GM12864 (cell line): ENCODE data around the gene BATF.

Experiments
- DNase-seq: peaks from one replicate; pipeline ENCODE4 v3.0.0-alpha.2; 2011; ENCODE audit warnings: low read depth
- H3K4me3 ChIP-seq: 2 replicates; pipeline ENCODE4 v1.5.1; 2011; ENCODE audit warnings: mild to moderate bottlenecking, low read depth, low read length, control low read depth
- TF ChIP-seq, protein P1 (sequence below): IDR thresholded peaks from 2 replicates; pipeline ENCODE4 v1.5.1; 2011; ENCODE audit warnings: low read depth, mild to moderate bottlenecking, moderate library complexity, low read length, control low read depth, inconsistent platforms; ENCODE audit errors: missing control alignments

BATF gene

DNA sequence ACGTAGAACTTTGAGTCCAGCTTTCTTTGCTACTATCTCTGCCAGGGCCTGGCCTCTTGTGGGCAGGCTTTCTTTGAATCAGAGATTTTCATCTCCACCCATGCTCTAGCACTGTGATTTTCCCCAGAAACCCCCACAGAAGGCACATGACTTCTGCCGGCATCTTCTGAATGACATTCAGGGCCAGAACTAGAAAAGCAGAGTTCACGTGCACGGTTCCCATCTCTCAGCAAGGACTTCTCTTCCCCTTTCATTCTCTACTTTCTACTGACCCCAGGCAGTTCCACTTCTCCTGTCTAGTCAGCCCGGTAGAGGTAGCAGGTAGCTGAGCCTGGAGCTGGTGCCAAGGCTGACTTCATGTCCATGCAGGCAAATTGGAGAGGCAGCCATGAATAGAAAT, 26.9 kb downstream of the BATF start:
- DNase-seq = peak; percentile 68

GRCh38 chr14:75551021-75551420, 28.8 kb downstream of the BATF start:
- TF ChIP-seq, protein P1, sequence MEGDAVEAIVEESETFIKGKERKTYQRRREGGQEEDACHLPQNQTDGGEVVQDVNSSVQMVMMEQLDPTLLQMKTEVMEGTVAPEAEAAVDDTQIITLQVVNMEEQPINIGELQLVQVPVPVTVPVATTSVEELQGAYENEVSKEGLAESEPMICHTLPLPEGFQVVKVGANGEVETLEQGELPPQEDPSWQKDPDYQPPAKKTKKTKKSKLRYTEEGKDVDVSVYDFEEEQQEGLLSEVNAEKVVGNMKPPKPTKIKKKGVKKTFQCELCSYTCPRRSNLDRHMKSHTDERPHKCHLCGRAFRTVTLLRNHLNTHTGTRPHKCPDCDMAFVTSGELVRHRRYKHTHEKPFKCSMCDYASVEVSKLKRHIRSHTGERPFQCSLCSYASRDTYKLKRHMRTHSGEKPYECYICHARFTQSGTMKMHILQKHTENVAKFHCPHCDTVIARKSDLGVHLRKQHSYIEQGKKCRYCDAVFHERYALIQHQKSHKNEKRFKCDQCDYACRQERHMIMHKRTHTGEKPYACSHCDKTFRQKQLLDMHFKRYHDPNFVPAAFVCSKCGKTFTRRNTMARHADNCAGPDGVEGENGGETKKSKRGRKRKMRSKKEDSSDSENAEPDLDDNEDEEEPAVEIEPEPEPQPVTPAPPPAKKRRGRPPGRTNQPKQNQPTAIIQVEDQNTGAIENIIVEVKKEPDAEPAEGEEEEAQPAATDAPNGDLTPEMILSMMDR = no peak
- H3K4me3 ChIP-seq = no peak overlapping the region
- DNase-seq = no peak

More for the DNA sequence above, 26.9 kb downstream of the BATF start:
- H3K4me3 ChIP-seq = no peak overlapping the region
- TF ChIP-seq, protein P1 = no peak

DNA sequence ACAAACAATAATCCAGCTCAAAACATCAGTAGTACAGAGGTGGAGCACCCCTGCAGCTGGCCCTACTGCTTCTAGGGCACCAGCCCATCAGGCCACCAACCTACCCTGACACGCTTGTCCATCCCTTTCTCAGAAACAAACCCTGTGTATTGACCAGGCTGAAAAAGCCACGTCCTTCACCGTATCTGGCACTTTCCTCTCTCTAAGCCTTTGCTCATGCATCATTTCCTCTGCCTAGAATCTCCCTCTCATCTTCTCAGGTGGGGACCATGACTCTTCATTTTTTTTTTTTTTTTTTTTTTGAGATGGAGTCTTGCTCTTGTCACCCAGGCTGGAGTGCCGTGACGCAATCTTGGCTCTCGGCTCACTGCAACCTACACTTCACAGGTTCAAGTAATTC, 30.9 kb downstream of the BATF start:
- no peak for DNase-seq
- TF ChIP-seq, protein P1 = no peak
- H3K4me3 ChIP-seq = no peak overlapping the region

- TF ChIP-seq, protein P1 = no peak
- no peak for DNase-seq
- no peak overlapping the region for H3K4me3 ChIP-seq
Measured at GRCh38 chr14:75553761-75554364, 31.6 kb downstream of the BATF start.

DNA sequence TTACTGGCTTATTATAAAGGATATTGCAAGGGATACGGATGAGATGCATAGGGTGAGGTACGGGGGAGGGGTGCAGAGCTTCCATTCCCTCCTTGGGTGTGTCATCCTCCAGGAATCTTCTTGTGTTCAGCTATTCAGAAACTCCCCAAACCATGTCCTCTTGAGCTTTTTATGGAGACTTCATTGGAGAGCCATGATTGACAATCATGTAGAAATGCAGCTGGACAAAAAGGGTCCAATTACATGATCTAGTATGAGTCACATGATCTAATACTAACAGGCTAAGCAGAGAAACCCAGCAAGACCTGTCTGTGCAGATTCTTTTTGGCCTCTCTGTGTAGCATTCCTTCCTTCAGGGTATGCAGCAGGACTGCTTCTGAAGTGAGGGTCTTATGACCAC, 32.2 kb downstream of the BATF start:
- DNase-seq = no peak
- TF ChIP-seq, protein P1 = no peak
- H3K4me3 ChIP-seq = no peak overlapping the region

DNA sequence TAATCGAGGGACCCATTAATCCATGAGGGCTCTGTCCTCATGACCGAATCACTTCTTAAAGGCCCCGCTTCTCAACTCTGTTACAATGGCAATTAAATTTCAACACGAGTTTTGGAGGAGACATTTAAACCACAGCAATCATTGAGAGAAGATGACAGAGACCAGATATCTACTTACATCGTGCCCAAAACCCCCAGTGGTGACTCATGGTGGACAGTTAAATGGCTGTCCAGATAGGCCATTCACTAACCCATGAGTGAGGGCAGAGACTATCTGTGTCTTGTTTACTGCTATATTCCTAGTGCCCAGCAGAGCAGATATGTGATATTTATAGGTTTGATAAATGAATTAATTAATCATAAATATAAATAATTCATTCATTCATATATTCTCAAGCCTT, 36.2 kb downstream of the BATF start:
- TF ChIP-seq, protein P1 = no peak
- no peak overlapping the region for H3K4me3 ChIP-seq
- no peak for DNase-seq

DNA sequence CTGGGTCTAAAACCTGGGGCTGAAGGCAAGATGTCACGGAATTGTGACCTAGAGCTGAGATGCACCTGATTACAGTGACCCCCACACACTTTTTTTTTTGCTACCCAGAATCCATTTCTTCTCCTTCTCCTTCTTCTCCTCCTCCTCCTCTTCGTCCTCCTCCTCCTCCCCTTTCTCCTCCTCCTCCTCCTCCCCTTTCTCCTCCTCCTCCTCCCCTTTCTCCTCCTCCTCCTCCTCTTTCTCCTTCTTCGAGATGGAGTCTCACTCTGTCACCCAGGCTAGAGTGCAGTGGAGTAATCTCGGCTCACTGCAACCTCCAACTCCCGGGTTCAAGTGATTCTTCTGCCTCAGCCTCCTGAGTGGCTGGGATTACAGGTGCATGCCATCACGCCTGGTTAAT, 36.8 kb downstream of the BATF start:
- TF ChIP-seq, protein P1 = no peak
- DNase-seq = no peak
- no peak overlapping the region for H3K4me3 ChIP-seq
